ENCODE measurements around the gene VPS35L. TPM values are rescaled to one million over a fixed set of nuclear protein-coding genes. Genes with fewer than 3 reads are reported as not detected.
"Not testable (repeated sequence)": the region's sequence is repeated elsewhere in the genome, so short reads cannot be mapped to it uniquely, and the experiment has no call there.

Gene VPS35L
- total RNA-seq, 1 donor from 2014 or later, result 30.1 TPM

DNA sequence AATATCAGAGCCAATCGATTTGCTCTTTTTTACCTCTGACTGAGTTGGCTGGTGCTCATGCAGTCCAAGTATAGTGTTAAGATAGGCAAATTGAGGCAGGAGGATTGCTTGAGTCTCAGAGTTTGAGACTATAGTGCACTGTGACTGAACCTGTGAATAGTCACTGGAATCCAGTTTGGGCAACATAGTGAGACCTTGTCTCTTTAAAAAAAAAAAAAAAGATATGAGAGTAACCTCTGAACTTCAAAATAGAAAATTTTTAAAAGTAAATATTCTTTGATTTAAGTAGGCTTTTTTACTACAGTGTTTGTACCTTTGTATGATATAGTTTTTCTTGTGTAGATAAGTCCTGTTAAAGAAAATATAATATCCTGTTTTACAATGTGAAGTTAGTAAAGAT is 28.3 kb upstream of the VPS35L start:
- DNase-seq (ENCODE audit: low spot score), result no peak
- intact Hi-C loops (cut with DNase I), result no loop called here

DNA sequence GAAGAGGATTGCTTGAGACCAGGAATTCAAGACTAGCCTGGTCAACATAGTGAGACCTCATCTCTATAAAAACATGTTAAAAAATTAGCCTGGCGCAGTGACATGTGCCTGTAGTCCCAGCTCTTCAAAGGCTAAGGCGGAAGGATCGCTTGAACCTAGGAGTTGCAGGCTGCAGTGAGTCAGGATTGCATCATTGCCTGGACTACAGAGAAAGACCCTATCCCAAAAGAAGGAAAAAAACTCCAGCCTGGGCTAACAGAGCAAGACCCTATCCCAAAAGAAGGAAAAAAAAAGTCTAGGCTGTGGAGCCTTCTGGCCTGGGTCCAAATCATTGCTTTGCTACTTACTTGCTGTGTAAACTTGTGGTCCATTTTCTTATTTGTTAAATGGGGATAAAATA is 26.8 kb upstream of the VPS35L start:
- DNase-seq (ENCODE audit: low spot score), result no peak
- intact Hi-C loops (cut with DNase I), result no loop called here

DNA sequence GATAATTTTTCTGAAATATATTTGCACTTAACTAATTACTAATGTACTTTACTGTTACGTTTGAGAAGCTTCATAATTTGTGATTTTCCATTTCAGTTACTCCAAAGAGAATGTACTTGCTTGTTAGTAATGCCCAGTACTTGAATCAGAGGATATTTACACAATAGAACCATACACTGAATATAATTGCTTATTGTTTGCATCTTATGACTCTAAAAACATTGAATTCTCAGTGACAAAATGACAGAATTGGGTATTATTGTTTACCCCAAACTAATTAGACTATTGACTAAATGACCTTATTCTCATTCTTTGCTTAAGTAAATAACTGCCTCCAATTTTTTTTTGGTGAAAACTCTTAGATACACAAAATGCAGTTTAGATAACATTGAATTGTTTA is 22.9 kb upstream of the VPS35L start:
- intact Hi-C loops (cut with DNase I), result no loop called here

DNA sequence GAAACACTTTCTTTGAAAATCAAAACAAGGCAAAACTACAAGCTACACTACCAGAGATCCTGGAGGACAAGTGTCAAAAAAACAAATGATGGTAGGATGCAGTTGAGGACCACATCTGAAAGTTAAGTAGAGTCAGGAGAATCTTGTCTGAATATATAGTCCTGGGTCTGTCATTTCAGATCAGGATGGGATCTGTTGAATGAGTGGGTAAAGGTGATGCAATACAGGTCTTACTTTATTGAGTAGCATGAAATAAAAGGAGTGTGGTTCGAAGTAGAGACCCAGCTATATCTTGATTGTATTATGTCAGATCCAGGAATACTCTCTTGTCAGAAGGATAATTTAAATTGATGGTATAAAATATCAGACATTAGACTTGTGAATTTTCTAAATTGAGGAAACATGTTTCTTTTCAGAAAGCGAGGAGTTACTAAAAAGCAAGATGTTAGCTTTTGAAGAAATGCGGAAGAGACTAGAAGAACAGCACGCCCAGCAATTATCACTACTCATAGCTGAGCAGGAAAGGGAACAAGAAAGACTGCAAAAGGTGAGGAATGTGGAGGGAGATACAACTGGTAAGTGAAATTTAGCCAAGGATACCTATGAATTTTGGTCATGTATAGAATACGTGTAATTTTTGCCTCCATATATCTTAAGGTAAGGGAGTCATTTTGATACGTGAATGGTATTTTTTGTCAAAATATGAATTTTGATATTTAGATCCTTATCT is 15.1 kb upstream of the VPS35L start:
- DNase-seq (ENCODE audit: low spot score), result no peak
- intact Hi-C loops (cut with DNase I), result no loop called here

More for the DNA sequence above, 22.9 kb upstream of the VPS35L start:
- DNase-seq (ENCODE audit: low spot score), result no peak

DNA sequence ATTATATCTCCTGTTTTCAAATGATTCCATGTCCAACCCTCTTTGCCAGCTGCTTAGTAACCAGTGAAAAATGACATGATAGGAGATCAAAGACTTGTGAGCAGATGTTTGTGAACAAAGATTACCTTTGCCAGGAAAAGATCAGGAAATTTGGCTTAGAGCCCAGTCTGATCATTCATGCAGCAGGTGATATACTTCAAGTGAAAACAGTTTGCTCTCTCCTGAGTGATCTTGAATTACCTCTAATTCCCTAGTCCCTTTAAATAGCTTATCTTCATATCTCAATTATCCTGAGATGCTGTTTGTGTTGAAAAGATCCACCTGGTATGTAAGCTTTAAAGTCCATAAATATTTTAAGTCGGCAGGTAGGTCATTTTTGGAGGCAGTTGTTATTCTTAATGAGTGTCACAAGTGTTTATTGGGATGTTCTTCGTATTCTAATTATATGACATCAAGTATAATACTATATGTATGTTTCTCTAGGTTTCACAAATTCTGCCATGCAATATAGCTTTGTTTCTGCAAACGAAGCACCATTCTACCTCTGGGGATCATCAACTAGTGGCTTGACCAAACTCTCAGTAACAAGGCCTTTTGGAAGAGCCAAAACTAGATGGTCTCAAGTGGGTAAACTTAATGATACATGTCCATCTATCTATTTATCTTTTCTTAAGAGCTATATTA is 13.2 kb upstream of the VPS35L start:
- DNase-seq (ENCODE audit: low spot score), result no peak
- intact Hi-C loops (cut with DNase I), result no loop called here

DNA sequence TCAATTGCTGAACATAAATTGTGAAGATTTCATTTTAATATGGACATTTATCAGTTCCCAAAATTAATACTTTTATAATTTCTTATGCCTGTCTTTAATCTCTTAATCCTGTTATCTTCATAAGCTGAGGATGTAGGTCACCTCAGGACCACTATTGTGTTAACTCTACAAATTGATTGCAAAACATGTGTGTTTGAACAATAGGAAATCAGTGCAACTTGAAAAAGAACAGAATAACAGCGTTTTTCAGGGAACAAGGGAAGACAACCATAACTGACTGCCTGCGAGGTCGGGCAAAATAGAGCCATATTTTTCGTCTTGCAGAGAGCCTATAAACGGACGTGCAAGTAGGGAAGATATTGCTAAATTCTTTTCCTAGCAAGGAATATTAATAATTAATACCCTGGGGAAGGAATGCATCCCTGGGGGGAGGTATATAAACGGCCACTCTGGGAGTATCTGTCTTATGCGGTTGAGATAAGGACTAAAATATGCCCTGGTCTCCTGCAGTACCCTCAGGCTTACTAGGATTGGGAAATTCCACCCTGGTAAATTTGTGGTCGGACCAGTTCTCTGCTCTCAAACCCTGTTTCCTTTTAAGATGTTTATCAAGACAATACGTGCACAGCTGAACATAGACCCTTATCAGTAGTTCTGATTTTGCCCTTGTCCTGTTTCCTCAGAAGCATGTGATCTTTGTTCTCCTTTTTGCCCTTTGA is 12.1 kb upstream of the VPS35L start:
- DNase-seq (ENCODE audit: low spot score); intact Hi-C loops (cut with DNase I): not testable (repeated sequence)

DNA sequence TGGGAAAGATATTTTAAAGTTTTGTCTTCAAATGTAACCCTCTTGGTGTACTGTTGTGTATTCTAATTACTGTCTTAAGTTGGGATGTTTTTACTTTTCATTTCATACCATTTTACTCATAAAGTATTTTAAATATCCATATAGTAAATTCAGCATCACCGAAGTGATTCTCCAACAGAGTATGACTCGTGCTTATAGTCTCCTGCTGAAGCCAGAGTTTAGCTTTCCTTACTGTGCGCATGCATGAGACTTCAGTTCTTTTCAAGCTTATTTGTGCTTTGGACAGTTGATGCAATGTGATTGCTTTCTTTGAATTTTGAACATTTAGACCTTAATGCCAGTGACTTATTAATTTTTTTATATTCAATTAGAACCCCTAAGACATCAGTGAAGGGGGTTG is 7.4 kb upstream of the VPS35L start:
- intact Hi-C loops (cut with DNase I), result no loop called here
- no peak for DNase-seq (ENCODE audit: low spot score)

DNA sequence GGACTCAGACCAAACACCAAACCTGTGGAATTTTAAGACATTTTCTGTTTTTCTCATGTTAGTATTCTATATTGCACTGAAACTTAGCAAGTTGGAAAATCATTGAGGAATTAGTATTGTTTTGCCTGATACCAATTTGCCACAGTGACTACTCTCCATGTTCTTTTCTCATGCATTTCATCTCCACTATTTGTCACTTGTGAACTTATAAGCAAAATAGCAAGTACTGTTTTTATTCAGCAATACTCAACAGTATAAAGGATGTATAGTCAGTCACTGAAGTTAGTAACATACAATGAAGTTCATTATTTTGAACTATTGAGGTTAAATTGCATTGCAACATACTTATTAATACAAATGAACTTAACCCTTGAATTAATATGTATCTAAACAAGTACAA is 5.8 kb upstream of the VPS35L start:
- intact Hi-C loops (cut with DNase I), result no loop called here
- no peak for DNase-seq (ENCODE audit: low spot score)

DNA sequence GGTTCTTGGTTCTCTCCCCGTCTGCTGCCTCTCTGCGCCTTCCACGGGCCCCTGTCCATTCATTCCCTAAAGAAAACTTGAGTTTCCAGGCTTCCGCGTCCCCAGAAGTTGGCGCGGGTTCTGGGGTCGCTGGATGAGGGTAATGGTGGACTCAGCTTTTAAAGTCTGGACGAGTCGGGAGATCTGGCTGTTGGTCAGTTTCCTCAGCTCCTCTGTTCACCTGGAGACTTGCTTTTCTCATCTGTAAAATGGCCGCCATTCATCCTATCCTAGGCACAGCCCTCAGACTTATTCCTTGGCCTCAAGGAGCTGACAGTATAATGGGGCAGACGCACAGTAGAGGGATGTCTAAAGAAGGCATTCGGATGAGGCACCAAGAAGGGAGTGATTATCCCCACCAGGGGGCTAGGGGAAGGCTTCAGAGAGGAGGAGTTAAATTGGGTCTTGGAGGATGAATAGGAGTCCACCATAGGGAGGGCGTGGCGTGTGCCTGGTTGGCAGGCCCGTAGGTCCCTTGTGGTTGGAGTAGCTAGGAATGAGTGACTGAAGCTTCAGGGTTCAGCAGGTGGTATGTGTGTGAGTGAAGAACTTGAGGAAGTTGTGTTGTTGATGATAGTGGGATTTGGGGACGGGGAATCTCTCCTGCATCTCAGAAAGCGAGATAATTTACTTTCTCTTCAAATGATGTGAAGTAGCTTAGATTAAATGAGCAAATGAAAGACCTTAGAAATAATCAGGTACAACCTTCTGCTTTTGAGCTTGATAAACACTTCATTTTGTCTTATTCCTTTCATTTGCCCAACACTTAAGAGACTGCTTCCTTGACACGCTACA is 652 bp downstream of the VPS35L start:
- DNase-seq (ENCODE audit: low spot score), result no peak
- intact Hi-C loops (cut with DNase I), result loop anchor here (2.0 kb wide), 2 partner anchors 31 to 331 kb away; no protein-coding TSS in a partner anchor

DNA sequence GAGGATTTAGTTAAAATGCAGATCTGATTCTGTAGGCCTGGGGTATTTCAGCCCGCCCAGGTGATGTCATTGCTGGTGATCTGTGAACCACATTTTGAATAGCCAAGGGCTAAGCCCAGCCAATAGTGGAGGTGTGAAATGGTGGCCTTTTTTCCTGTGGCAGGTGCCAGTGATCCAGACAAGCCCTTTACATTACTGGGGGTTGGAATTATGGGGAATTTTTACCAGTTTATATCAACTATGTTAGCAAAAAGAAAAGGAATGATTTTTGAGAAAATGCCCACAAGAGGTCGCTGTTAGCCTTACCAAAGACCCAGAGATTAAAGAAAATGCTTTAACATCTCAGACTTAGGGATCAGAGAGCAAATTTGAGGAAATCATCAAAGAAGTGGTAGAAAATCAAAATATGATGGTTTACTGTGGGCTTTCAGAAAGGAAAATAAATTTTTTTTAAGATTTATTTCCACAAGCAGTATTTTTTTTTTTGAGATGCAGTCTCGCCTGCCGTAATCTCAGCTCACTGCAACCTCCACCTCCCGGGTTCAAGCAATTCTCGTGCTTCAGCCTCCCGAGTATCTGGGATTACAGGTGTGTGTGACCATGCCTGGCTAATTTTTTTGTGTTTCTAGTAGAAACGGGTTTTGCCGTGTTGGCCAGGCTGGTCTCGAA is 3.9 kb downstream of the VPS35L start:
- intact Hi-C loops (cut with DNase I), result no loop called here
- DNase-seq (ENCODE audit: low spot score), result no peak

DNA sequence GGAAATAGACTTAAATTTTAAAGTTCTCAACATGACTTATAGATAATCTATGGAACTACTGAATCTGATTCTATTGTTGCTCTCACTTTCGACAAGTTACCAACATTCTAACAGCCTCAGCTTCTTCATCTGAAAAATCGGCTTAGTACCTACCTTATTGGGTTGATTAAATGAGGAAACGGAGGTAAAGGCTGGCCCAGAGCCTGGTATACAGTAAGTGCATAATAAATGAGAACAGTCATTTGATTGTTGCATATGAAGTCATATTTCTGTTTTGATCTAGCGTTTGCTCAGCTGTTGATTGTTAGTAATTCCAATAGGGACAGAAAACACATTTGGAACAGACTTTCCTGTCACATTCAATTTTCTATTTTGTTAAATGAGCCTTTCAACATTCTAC is 4.6 kb downstream of the VPS35L start:
- DNase-seq (ENCODE audit: low spot score), result no peak
- intact Hi-C loops (cut with DNase I), result no loop called here

DNA sequence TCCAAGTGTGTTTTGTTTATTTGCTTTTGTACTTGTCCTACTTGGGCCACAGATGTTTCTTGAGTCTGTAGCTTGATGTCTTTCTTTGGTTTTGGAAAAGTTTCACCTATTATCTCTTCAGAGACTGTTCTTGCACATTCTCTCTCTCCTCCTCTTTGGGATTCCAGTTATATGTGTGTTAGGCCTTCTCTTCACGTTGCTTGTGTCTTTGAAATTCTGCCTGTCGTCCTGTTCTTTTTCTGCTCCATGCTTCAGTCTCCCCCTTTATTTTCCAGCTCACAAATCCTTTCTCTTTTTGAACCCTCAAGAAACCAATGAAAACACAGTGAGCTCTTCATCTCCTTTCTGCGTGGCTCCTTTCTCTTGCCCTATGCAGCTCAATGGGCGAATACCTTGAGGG is 7.9 kb downstream of the VPS35L start:
- intact Hi-C loops (cut with DNase I), result no loop called here

DNA sequence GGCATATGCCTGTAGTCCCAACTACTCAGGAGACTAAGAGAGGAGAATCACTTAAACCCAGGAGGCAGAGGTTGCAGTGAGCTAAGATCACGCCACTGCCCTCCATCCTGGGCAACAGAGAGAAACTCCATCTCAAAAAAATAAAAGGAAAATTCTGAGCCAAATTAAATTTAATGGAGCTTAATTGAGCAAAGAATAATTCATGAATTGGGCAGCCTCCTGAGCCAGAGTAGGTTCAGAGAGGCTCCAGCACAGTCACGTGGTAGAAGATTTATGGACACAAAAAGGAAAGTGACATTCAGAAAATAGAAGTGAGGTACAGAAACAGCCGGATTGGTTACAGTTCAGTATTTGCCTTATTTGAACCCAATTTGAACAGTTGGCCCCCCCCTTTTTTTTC is 10.9 kb downstream of the VPS35L start:
- intact Hi-C loops (cut with DNase I), result no loop called here
- no peak for DNase-seq (ENCODE audit: low spot score)

More for the DNA sequence above, 7.9 kb downstream of the VPS35L start:
- no peak for DNase-seq (ENCODE audit: low spot score)

DNA sequence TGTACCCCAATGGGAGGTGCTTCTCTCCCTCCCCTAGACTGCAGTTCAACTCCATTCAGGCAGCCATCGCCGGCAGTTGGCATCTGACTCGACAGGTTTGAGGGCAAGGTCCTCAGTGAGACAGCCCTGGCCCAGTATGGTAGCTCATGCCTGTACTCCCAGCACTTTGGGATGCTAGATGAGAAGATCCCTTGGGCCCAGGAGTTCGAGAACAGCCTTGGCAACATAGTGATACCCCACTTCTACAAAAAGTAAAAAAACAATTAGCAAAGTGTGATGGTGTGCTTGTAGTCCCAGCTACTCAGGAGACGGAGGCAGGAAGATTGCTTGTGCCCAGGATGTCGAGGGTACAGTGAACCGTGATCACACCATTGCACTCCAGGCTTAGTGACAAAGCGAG is 12.1 kb downstream of the VPS35L start:
- intact Hi-C loops (cut with DNase I), result no loop called here
- DNase-seq (ENCODE audit: low spot score), result no peak

DNA sequence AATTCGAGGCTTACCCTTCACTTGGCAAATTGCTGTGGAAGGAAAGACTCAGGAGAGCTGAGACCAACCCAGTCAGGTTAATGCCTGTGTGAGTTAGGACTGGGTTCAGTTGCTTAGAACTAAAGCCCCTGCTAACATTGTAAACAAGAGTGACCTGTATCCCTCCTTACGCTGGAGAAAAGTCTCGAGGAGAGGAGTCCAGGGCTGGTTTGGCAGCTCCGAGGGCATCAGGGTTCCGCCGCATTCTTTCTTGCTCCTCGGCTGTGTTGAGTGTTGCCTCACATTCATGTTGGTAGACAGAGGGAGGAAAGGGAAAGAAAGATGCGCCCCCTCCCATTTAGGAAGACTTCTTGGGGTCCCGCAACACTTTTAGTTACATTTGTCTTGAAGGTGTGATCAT is 18.5 kb downstream of the VPS35L start:
- intact Hi-C loops (cut with DNase I), result no loop called here
- no peak for DNase-seq (ENCODE audit: low spot score)

DNA sequence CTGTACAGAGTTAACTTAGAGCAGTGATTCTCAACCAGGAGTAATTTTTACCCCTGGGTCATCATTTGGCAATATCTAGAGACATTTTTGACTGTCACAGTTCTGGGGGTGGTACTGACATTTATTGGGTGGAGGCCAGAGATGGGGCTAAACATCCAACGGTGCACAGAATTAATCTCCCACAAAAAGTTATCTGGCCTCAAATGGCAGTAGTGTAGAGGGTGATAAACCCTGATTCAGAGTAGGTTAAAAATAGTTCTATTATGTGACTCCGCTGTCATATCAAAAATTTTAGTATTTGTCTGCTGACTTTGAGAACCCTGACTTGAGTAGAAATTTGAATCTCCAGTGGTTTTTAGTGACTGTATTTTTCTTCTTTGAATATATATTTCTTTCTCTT is 19.1 kb downstream of the VPS35L start:
- DNase-seq (ENCODE audit: low spot score), result no peak
- intact Hi-C loops (cut with DNase I), result no loop called here

DNA sequence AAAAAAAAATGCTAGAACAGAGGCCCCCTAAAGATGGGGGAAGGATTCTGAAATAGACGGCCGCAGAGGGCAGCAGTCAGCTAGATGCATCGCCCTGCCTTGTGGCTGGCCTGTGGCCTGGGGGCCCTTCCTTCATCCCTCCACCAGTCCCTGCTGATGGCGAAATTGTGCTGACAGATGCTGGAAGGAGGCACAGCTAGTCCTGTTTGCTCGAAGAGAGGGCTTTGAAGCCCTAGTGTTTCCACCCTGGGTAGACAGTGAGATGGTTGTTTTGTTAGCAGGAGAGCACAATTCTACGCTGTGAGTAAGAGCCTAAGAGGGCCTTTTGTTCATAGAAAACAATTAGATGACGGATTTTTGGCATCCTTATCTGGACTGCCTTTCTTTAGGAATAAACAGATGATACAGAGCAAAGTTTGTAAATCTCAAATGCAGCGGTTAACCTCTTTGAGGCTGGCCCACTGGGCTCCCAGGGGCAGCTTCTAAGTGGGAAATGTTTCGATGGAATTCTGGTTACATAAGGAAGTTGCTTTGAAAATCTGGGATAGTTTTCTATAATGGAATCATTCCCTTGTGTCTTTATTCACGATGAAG is 23.0 kb downstream of the VPS35L start:
- intact Hi-C loops (cut with DNase I), result no loop called here
- DNase-seq (ENCODE audit: low spot score), result no peak

DNA sequence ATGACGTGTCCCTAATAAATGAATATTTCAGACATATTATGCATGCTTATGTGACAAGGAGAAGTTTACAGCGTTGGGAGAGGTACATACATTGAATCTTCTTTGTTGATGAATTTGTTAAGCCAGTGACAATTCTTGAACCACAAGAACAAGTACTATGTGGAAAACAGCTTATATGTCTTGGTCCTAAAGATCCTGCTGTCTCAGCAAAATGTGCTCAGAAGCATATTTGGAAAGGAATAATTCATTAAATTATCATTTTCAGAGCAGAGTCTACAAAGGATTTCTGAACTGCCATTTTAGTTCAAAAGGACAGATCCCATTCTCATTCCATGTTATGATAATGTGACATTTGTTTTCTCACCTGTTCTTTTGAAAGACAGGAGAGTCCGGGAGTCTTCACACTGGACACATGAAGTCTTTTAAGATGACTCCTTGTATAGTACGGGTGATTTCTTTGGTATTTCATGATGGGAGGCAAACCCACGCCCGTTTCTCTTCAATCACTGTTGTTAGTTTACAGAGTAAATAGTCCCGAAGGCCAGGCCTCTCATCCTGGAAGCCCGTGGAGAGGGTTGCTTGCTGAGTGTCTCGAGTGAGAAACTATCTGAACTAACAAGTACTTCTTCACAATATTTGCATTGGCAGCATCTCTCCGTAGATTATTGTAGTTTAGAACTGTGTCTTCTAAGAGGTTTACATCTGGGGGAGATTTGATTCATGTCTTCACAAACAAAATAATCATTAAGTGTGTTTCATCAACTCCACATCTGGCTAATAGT is 26.7 kb downstream of the VPS35L start:
- DNase-seq (ENCODE audit: low spot score), result no peak
- intact Hi-C loops (cut with DNase I), result no loop called here

Measured in cardiac septum (tissue), 1 donor.